Measurements from ENCODE around the gene F13B.
"Not testable (repeated sequence)": the region's sequence is repeated elsewhere in the genome, so short reads cannot be mapped to it uniquely, and the experiment has no call there.

Gene F13B

GRCh38 chr1:197063212-197063611 is 3.8 kb downstream of the F13B start:
- intact Hi-C loops (cut with DNase I) = no loop called here
- DNase-seq = no peak

GRCh38 chr1:197062692-197063091 is 4.4 kb downstream of the F13B start:
- no peak for DNase-seq
- intact Hi-C loops (cut with DNase I) = no loop called here

- intact Hi-C loops (cut with DNase I) = no loop called here
- no peak for DNase-seq
These were observed 18.0 kb downstream of the F13B start for GRCh38 chr1:197049100-197049499.

- no peak for DNase-seq
- intact Hi-C loops (cut with DNase I) = no loop called here
These were observed 24.3 kb downstream of the F13B start for GRCh38 chr1:197042676-197043341.

- intact Hi-C loops (cut with DNase I) = no loop called here
These were observed 25.3 kb downstream of the F13B start for GRCh38 chr1:197041486-197042353.

GRCh38 chr1:197036861-197037260 is 30.2 kb downstream of the F13B start:
- intact Hi-C loops (cut with DNase I) = no loop called here
- no peak for DNase-seq

More at GRCh38 chr1:197041486-197042353, 25.3 kb downstream of the F13B start:
- no peak for DNase-seq

GRCh38 chr1:197034631-197035339 is 32.3 kb downstream of the F13B start:
- DNase-seq; intact Hi-C loops (cut with DNase I): not testable (repeated sequence)

- intact Hi-C loops (cut with DNase I) = no loop called here
- no peak for DNase-seq
These were observed 37.3 kb downstream of the F13B start for GRCh38 chr1:197029749-197030148.

GRCh38 chr1:197027359-197027758 is 39.7 kb downstream of the F13B start:
- intact Hi-C loops (cut with DNase I) = no loop called here
- no peak for DNase-seq

- intact Hi-C loops (cut with DNase I) = no loop called here
- DNase-seq = no peak
These were observed 42.6 kb downstream of the F13B start for GRCh38 chr1:197024460-197024859.

- no peak for DNase-seq
- intact Hi-C loops (cut with DNase I) = no loop called here
These were observed 45.3 kb downstream of the F13B start for GRCh38 chr1:197021716-197022115.

- intact Hi-C loops (cut with DNase I) = no loop called here
- no peak for DNase-seq
These were observed 49.4 kb downstream of the F13B start for GRCh38 chr1:197017558-197018146.

- intact Hi-C loops (cut with DNase I) = no loop called here
- no peak for DNase-seq
These were observed 50.3 kb downstream of the F13B start for GRCh38 chr1:197016751-197017150.

GRCh38 chr1:197013234-197013633 is 53.8 kb downstream of the F13B start:
- DNase-seq = no peak
- intact Hi-C loops (cut with DNase I) = no loop called here

- DNase-seq = no peak
- intact Hi-C loops (cut with DNase I) = no loop called here
These were observed 55.4 kb downstream of the F13B start for GRCh38 chr1:197011614-197012013.

GRCh38 chr1:197008861-197009260 is 58.2 kb downstream of the F13B start:
- DNase-seq = no peak
- intact Hi-C loops (cut with DNase I) = no loop called here

GRCh38 chr1:197003132-197003531 is 63.9 kb downstream of the F13B start:
- intact Hi-C loops (cut with DNase I) = no loop called here
- DNase-seq = no peak

- no peak for DNase-seq
- intact Hi-C loops (cut with DNase I) = no loop called here
These were observed 65.2 kb downstream of the F13B start for GRCh38 chr1:197001828-197002227.

- no peak for DNase-seq
- intact Hi-C loops (cut with DNase I) = no loop called here
These were observed 69.6 kb downstream of the F13B start for GRCh38 chr1:196997423-196997822.

- intact Hi-C loops (cut with DNase I) = no loop called here
- DNase-seq = no peak
These were observed 73.1 kb downstream of the F13B start for GRCh38 chr1:196993916-196994315.

Measured in head of caudate nucleus (tissue), 42 donors.